ENCODE data around the gene RNF213. TPM values are rescaled to one million over a fixed set of nuclear protein-coding genes. Genes with fewer than 3 reads are reported as not detected.

The RNF213 gene
- total and polyA plus RNA-seq, 2 of the 8 experiments (the other 6 are each of a cell fraction or from before 2014, with no cell fraction given), result 33.8 to 62.8 TPM

DNA sequence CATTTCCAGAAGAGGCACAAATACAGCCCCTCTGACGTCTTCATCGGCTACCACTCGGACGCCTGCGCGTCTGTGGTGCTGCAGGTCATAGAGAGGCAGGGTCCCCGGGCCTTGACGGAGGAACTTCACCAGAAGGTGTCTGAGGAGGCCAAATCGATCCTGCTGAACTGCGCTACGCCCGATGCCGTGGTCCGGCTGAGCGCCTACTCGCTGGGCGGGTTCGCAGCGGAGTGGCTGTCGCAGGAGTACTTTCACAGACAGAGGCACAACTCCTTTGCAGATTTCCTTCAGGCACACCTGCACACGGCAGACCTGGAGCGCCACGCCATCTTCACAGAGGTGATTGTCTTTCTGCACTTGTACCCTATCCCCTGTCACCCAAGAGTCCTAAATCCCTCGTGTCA lies 87.3 kb downstream of the RNF213 start:
- Histone ChIP-seq H2AK5ac (ENCODE audit: low read depth, low read length) (no peak overlapping the region), H3K9me3 (ENCODE audit: insufficient read depth in 2 of 2, low read depth in 1 of 2, low read length in 1 of 2) (no peaks in the 10 kb centered on the region), H2BK15ac (ENCODE audit: low read length) (no peak overlapping the region), H3K4me3 (ENCODE audit: extremely low read depth in 1 of 4, insufficient read depth in 2 of 4, low read depth in 3 of 4, low read length in 4 of 4) (no peak overlapping the region), H3K36me3 (ENCODE audit: control insufficient read depth in 2 of 4, insufficient read depth in 4 of 4, low read length in 3 of 4) (peaks cover 39 to 84% (median 71%) of the 10 kb centered on the region in 4 experiments), H3K23ac (ENCODE audit: insufficient read length) (no peak overlapping the region), H4K8ac (ENCODE audit: extremely low read depth, insufficient read depth, low read length) (no peak overlapping the region), H3K27me3 (replicated peaks in 1 of 4; ENCODE audit: control insufficient read depth in 3 of 4, extremely low read depth in 1 of 4, insufficient read depth in 3 of 4, low read length in 3 of 4) (no peaks in the 10 kb centered on the region), H3K56ac (replicated peaks; ENCODE audit: insufficient read length, low read depth, low read length) (no peak overlapping the region), H3K4me1 (replicated peaks in 1 of 4; ENCODE audit: control insufficient read depth in 3 of 4, insufficient read depth in 4 of 4, low read length in 3 of 4) (no peaks in the 10 kb centered on the region), H2BK5ac (ENCODE audit: low read depth, low read length) (no peak overlapping the region), H3K27ac (ENCODE audit: low read depth, low read length) (no peak overlapping the region), H4K5ac (ENCODE audit: insufficient read length, low read depth, low read length) (no peak overlapping the region), H2BK12ac (ENCODE audit: low read depth, low read length) (no peak overlapping the region), H4K91ac (replicated peaks; ENCODE audit: insufficient read length, low read length) (no peak overlapping the region), H3K18ac (ENCODE audit: extremely low read depth, low read length) (no peak overlapping the region), H3K14ac (ENCODE audit: insufficient read length) (no peak overlapping the region), H4K20me1 (replicated peaks in 1 of 2; ENCODE audit: control insufficient read depth in 1 of 2, insufficient read depth in 2 of 2, low read length in 2 of 2) (peaks cover 7 to 13% of the 10 kb centered on the region in 2 experiments), H2AFZ (ENCODE audit: low read length) (no peak overlapping the region), H3K23me2 (ENCODE audit: low read depth, low read length) (no peaks in the 10 kb centered on the region), H2BK120ac (replicated peaks; ENCODE audit: low read depth, low read length) (no peak overlapping the region), H3K9ac (replicated peaks in 1 of 4; ENCODE audit: extremely low read depth in 1 of 4, low read depth in 3 of 4, low read length in 3 of 4) (no peak overlapping the region), H3K4me2 (ENCODE audit: insufficient read depth in 1 of 2, low read depth in 2 of 2, low read length in 2 of 2) (no peak overlapping the region), H3K4ac (replicated peaks; ENCODE audit: insufficient read length, low read depth, low read length) (no peak overlapping the region), H3K79me2 (ENCODE audit: control insufficient read depth in 1 of 2, insufficient read depth in 2 of 2, low read length in 2 of 2) (no peaks in the 10 kb centered on the region), H2BK20ac (ENCODE audit: low read length) (no peak overlapping the region), H3K79me1 (ENCODE audit: low read depth, low read length) (peaks cover 2% of the 10 kb centered on the region; the same call in 1 of the 2 replicates)
- CTCF ChIA-PET (ENCODE audit: partially characterized antibody), result interaction anchor here (0.7 to 5.5 kb wide), 3 partner anchors 15 to 30 kb away, joined by 3 to 29 read pairs (median 3); no protein-coding TSS in a partner anchor
- no peak for FAIRE-seq
- WGBS, 2 experiments (ENCODE audit: extremely low coverage in 1 of 2, insufficient coverage in 1 of 2, insufficient read length in 1 of 2, insufficient replicate concordance in 2 of 2, low coverage in 1 of 2, low lambda C conversion rate in 2 of 2, missing lambda C conversion rate in 1 of 2), result 93% methylated on average over 24 of the region's 24 CpGs; no CpG with 5 or more reads in 1 of the 2 experiments
- TF ChIP-seq TAF1 (IDR thresholded peaks at IDR 0.05; ENCODE audit: low read depth, low read length) (no peak), TCF12 (IDR thresholded peaks at IDR 0.05; ENCODE audit: low read depth, low read length) (no peak), CHD1 (IDR thresholded peaks at IDR 0.05; ENCODE audit: low read depth, low read length) (no peak), KDM1A (IDR thresholded peaks at IDR 0.05; ENCODE audit: borderline replicate concordance, low read length) (no peak), POLR2A (IDR thresholded peaks at IDR 0.05; ENCODE audit: control extremely low read depth in 1 of 2, low read depth in 2 of 2, low read length in 2 of 2) (no peak), HDAC6 (IDR thresholded peaks at IDR 0.05; ENCODE audit: low read depth, low read length) (no peak), SIN3A (conservative IDR thresholded peaks at IDR 0.05 in 1 of 2, IDR thresholded peaks at IDR 0.05 in 1 of 2; ENCODE audit: low read depth in 1 of 2, low read length in 2 of 2) (no peak), SUZ12 (IDR thresholded peaks at IDR 0.05; ENCODE audit: low read length) (no peak), EP300 (IDR thresholded peaks at IDR 0.05; ENCODE audit: borderline replicate concordance in 1 of 2, low read depth in 2 of 2, low read length in 2 of 2) (no peak), BACH1 (IDR thresholded peaks at IDR 0.05; ENCODE audit: low read length) (no peak), POLR2AphosphoS5 (IDR thresholded peaks at IDR 0.05; ENCODE audit: low read depth, low read length) (no peak), FOSL1 (IDR thresholded peaks at IDR 0.05; ENCODE audit: insufficient read depth, low read depth, low read length) (no peak)
- TF ChIP-seq, protein P1, sequence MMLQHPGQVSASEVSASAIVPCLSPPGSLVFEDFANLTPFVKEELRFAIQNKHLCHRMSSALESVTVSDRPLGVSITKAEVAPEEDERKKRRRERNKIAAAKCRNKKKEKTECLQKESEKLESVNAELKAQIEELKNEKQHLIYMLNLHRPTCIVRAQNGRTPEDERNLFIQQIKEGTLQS (IDR thresholded peaks at IDR 0.05; ENCODE audit: insufficient read depth, low read depth, low read length), result no peak
- POLR2A ChIA-PET (ENCODE audit: partially characterized antibody), result no interaction called here
- DNase-seq (ENCODE audit: low read depth in 1 of 2, low spot score in 2 of 2), result no peak

All from H1 (cell line).